ENCODE measurements around the gene PRRT2.
"Not testable (repeated sequence)": the region's sequence is repeated elsewhere in the genome, so short reads cannot be mapped to it uniquely, and the experiment has no call there.

PRRT2 gene

GRCh38 chr16:29812754-29813643 is 1.0 kb downstream of the PRRT2 start:
- no peak for DNase-seq

GRCh38 chr16:29813644-29814562 is 1.9 kb downstream of the PRRT2 start:
- DNase-seq = no peak

GRCh38 chr16:29814592-29814991 is 2.6 kb downstream of the PRRT2 start:
- DNase-seq = no peak

GRCh38 chr16:29815032-29815721 is 3.2 kb downstream of the PRRT2 start:
- DNase-seq = peak; percentile 57

- DNase-seq = peak; percentile 99
These were observed 4.0 kb downstream of the PRRT2 start, which contains the start of gene PAGR1 for GRCh38 chr16:29815793-29816693. TSS of gene PAGR1 (plus strand) at chr16:29816152. CDS start at chr16:29816526, 374 bp downstream.

GRCh38 chr16:29816694-29817441 is 4.9 kb downstream of the PRRT2 start:
- peak; percentile 30 for DNase-seq

GRCh38 chr16:29818082-29818481 is 6.1 kb downstream of the PRRT2 start:
- DNase-seq = no peak

- DNase-seq = no peak
These were observed 7.5 kb downstream of the PRRT2 start for GRCh38 chr16:29819506-29819905.

- DNase-seq = peak; percentile 16
These were observed 8.3 kb downstream of the PRRT2 start, which contains the start of gene MVP for GRCh38 chr16:29820271-29820701. TSS of gene MVP (plus strand) at chr16:29820462. CDS start at chr16:29830550, 10,088 bp downstream.

- DNase-seq = no peak
These were observed 9.0 kb downstream of the PRRT2 start for GRCh38 chr16:29820730-29821642.

- DNase-seq = no peak
These were observed 9.7 kb downstream of the PRRT2 start for GRCh38 chr16:29821643-29822115.

GRCh38 chr16:29824589-29825144 is 12.7 kb downstream of the PRRT2 start:
- DNase-seq = no peak

- no peak for DNase-seq
These were observed 13.4 kb downstream of the PRRT2 start for GRCh38 chr16:29825145-29826044.

GRCh38 chr16:29826342-29826695 is 14.3 kb downstream of the PRRT2 start:
- DNase-seq = no peak

- DNase-seq = no peak
These were observed 18.8 kb downstream of the PRRT2 start for GRCh38 chr16:29830774-29831173.

- no peak for DNase-seq
These were observed 19.5 kb downstream of the PRRT2 start for GRCh38 chr16:29831490-29831889.

- DNase-seq = not testable (repeated sequence)
These were observed 21.2 kb downstream of the PRRT2 start for GRCh38 chr16:29833219-29833618.

- DNase-seq = no peak
These were observed 22.1 kb downstream of the PRRT2 start for GRCh38 chr16:29834079-29834478.

Measured in NCI-H1105 treated with DMSO at 0.1 percent for 48 hours (cell line).